ENCODE results near the gene DCC. TPM values are rescaled to one million over a fixed set of nuclear protein-coding genes. Genes with fewer than 3 reads are reported as not detected.

The DCC gene
- polyA plus RNA-seq, 1 donor (not counting 4 experiments of a cell fraction or from before 2014, with no cell fraction given), result not detected

DNA sequence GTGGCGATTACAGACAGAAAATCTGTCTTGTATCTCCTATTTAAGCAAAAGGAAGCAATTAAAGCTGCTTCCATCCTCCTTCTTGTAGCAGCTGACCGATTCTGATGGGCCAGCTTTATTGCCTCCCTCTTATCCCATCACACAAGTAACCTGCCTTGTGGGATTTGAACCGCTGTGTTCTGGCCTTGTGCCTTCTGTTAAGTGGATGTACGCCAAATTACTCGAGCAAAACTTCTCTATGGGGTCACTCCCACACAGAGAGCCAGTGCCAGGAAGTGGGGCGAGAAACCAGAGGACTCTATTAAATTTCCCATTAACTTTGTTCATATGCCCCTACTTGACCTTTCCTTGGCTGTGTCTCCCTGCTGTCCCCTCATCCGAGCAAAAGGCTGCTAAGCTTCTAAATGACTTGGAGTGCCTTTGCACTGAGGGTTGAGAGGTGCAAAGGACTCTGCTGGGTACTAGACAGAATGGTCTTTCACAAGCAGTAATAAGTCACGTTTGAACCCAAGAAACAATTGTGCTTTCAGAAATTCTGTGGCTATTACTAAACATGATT lies 1212.0 kb downstream of the DCC start:
- Histone ChIP-seq H3K79me2 (ENCODE audit: control insufficient read depth, insufficient read depth, low read length) (no peaks in the 10 kb centered on the region), H3K27ac (ENCODE audit: control insufficient read depth, insufficient read depth, low read length) (no peak overlapping the region), H3K4me3 (ENCODE audit: control insufficient read depth in 2 of 3, extremely low read depth in 1 of 3, insufficient read depth in 2 of 3, low read depth in 1 of 3, low read length in 3 of 3) (no peak overlapping the region), H2AFZ (ENCODE audit: control insufficient read depth, low read length) (no peak overlapping the region), H4K20me1 (ENCODE audit: control insufficient read depth, extremely low read depth, insufficient read depth, low read length) (no peaks in the 10 kb centered on the region), H3K36me3 (ENCODE audit: control insufficient read depth in 2 of 2, extremely low read depth in 1 of 2, insufficient read depth in 2 of 2, low read length in 2 of 2) (no peaks in the 10 kb centered on the region), H3K9ac (ENCODE audit: control insufficient read depth, extremely low read depth, insufficient read depth, low read length) (no peak overlapping the region), H3K4me2 (ENCODE audit: control insufficient read depth, extremely low read depth, insufficient read depth, low read depth, low read length) (no peak overlapping the region), H3K27me3 (ENCODE audit: control insufficient read depth, extremely low read depth, insufficient read depth, low read length) (no peaks in the 10 kb centered on the region), H3K9me3 (ENCODE audit: control insufficient read depth, low read depth, low read length) (no peaks in the 10 kb centered on the region), H3K4me1 (ENCODE audit: control insufficient read depth, extremely low read depth, insufficient read depth, low read length) (no peaks in the 10 kb centered on the region), H3K9me1 (ENCODE audit: control insufficient read depth, extremely low read depth, insufficient read depth, low read length) (no peaks in the 10 kb centered on the region)
- FAIRE-seq, result no peak
- dilution Hi-C loops (cut with MboI; ENCODE audit: extremely low pct_ligation_motif_present, low sequenced_read_pairs), result no loop called here
- TF ChIP-seq EZH2 (IDR thresholded peaks at IDR 0.05; ENCODE audit: low read length), result no peak
- TF ChIP-seq, protein P1, sequence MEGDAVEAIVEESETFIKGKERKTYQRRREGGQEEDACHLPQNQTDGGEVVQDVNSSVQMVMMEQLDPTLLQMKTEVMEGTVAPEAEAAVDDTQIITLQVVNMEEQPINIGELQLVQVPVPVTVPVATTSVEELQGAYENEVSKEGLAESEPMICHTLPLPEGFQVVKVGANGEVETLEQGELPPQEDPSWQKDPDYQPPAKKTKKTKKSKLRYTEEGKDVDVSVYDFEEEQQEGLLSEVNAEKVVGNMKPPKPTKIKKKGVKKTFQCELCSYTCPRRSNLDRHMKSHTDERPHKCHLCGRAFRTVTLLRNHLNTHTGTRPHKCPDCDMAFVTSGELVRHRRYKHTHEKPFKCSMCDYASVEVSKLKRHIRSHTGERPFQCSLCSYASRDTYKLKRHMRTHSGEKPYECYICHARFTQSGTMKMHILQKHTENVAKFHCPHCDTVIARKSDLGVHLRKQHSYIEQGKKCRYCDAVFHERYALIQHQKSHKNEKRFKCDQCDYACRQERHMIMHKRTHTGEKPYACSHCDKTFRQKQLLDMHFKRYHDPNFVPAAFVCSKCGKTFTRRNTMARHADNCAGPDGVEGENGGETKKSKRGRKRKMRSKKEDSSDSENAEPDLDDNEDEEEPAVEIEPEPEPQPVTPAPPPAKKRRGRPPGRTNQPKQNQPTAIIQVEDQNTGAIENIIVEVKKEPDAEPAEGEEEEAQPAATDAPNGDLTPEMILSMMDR (optimal IDR thresholded peaks at IDR 0.05 in 1 of 3, IDR thresholded peaks at IDR 0.05 in 1 of 3, conservative IDR thresholded peaks at IDR 0.05 in 1 of 3; ENCODE audit: extremely low read depth in 1 of 3, insufficient read depth in 2 of 3, low read length in 3 of 3), result no peak
- no peak for DNase-seq (ENCODE audit: low read depth, low spot score)

DNA sequence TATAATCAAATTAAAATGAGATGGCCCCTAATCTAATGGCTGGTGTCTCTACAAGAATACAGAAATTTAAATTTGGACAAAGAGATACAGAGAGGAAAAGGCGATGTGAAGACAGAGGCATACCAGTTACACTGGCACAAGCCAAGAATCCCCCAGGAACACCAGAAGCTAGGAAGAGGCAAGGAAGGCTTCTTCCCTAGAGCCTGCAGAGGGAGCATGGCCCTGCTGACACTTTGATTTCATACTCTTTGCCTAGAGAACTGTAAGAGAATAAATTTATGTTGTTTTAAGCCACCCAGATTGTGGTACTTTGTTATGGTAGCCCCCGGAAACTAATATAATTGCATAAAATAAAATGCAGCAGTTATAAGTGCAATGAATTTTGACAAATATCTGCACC lies 1213.0 kb downstream of the DCC start:
- Histone ChIP-seq H3K27me3 (ENCODE audit: control insufficient read depth, extremely low read depth, insufficient read depth, low read length) (no peaks in the 10 kb centered on the region), H3K9me3 (ENCODE audit: control insufficient read depth, low read depth, low read length) (no peaks in the 10 kb centered on the region), H4K20me1 (ENCODE audit: control insufficient read depth, extremely low read depth, insufficient read depth, low read length) (no peaks in the 10 kb centered on the region), H3K9me1 (ENCODE audit: control insufficient read depth, extremely low read depth, insufficient read depth, low read length) (no peaks in the 10 kb centered on the region), H3K79me2 (ENCODE audit: control insufficient read depth, insufficient read depth, low read length) (no peaks in the 10 kb centered on the region), H3K9ac (ENCODE audit: control insufficient read depth, extremely low read depth, insufficient read depth, low read length) (no peak overlapping the region), H3K27ac (ENCODE audit: control insufficient read depth, insufficient read depth, low read length) (no peak overlapping the region), H2AFZ (ENCODE audit: control insufficient read depth, low read length) (no peak overlapping the region), H3K4me1 (ENCODE audit: control insufficient read depth, extremely low read depth, insufficient read depth, low read length) (no peaks in the 10 kb centered on the region), H3K4me3 (ENCODE audit: control insufficient read depth in 2 of 3, extremely low read depth in 1 of 3, insufficient read depth in 2 of 3, low read depth in 1 of 3, low read length in 3 of 3) (no peak overlapping the region), H3K36me3 (ENCODE audit: control insufficient read depth in 2 of 2, extremely low read depth in 1 of 2, insufficient read depth in 2 of 2, low read length in 2 of 2) (no peaks in the 10 kb centered on the region), H3K4me2 (ENCODE audit: control insufficient read depth, extremely low read depth, insufficient read depth, low read depth, low read length) (no peak overlapping the region)
- dilution Hi-C loops (cut with MboI; ENCODE audit: extremely low pct_ligation_motif_present, low sequenced_read_pairs), result no loop called here
- TF ChIP-seq, protein P1 (optimal IDR thresholded peaks at IDR 0.05 in 1 of 3, IDR thresholded peaks at IDR 0.05 in 1 of 3, conservative IDR thresholded peaks at IDR 0.05 in 1 of 3; ENCODE audit: extremely low read depth in 1 of 3, insufficient read depth in 2 of 3, low read length in 3 of 3), result no peak
- TF ChIP-seq EZH2 (IDR thresholded peaks at IDR 0.05; ENCODE audit: low read length), result no peak
- FAIRE-seq, result no peak
- no peak for DNase-seq (ENCODE audit: low read depth, low spot score)

Measured in keratinocyte (primary cell).